Measurements from ENCODE around the gene COL20A1.

Gene COL20A1

DNA sequence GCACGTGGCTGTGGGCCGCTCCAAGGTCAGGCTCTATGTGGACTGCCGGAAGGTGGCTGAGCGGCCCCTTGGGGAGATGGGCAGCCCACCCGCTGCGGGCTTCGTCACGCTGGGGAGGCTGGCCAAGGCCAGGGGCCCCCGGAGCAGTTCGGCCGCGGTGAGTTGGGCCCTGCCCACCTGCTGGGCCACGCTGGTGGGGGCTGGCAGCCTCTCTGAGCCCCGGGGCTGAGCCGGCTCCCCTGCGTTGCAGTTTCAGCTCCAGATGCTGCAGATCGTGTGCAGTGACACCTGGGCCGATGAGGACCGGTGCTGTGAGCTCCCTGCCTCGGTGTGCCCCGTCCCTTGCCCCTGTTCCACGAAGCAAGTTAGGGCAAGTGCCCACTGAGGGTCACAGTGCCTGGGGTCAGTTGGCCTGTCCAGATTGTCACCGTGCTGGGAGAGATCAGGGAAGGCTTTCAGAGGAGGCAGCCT lies 27.1 kb downstream of the COL20A1 start:
- H3K36me3 Mint-ChIP-seq (ENCODE audit: low read depth) = no peaks in the 10 kb centered on the region
- no peaks in the 10 kb centered on the region for H3K4me1 Mint-ChIP-seq (ENCODE audit: low read depth)
- no peaks in the 10 kb centered on the region for H3K9me3 Mint-ChIP-seq
- no peak overlapping the region for H3K27ac Mint-ChIP-seq
- H3K4me3 Mint-ChIP-seq = no peak overlapping the region
- H3K27me3 Mint-ChIP-seq (ENCODE audit: low read depth) = no peaks in the 10 kb centered on the region

DNA sequence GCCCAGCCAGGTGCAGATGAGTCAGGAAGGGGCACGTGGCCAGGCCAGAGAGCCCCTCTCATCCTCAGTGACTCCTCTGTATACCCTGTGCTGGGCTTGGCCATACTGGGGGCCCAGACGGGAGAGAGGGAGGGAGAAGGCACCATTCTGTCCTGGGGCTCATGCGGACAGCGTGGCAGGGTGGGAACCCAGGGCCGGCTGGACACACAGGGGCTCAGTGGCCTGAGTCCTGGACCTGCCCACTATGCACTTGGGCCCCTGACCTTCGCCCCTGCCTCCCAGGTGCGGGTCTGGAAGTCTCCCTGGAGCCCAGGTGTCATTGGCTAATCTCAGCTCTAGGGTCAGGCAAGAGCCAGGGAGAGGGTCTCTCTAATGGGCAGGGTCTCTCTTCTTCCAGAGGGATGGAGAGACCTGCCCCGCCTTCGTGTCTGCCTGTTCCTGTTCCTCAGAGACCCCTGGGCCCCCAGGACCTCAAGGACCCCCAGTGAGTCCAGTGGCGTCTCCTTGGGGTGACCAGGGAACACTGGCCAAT lies 27.7 kb downstream of the COL20A1 start:
- H3K27ac Mint-ChIP-seq = no peak overlapping the region
- H3K4me3 Mint-ChIP-seq = no peak overlapping the region
- no peaks in the 10 kb centered on the region for H3K36me3 Mint-ChIP-seq (ENCODE audit: low read depth)
- no peaks in the 10 kb centered on the region for H3K4me1 Mint-ChIP-seq (ENCODE audit: low read depth)
- no peaks in the 10 kb centered on the region for H3K27me3 Mint-ChIP-seq (ENCODE audit: low read depth)
- H3K9me3 Mint-ChIP-seq = no peaks in the 10 kb centered on the region

GRCh38 chr20:63321148-63321831 lies 28.3 kb downstream of the COL20A1 start:
- Mint-ChIP-seq H3K36me3 (ENCODE audit: low read depth) (no peaks in the 10 kb centered on the region), H3K9me3 (no peaks in the 10 kb centered on the region), H3K4me1 (ENCODE audit: low read depth) (no peaks in the 10 kb centered on the region), H3K4me3 (no peak overlapping the region), H3K27me3 (ENCODE audit: low read depth) (no peaks in the 10 kb centered on the region), H3K27ac (no peak overlapping the region)

- Mint-ChIP-seq H3K4me3 (no peak overlapping the region), H3K4me1 (ENCODE audit: low read depth) (peaks cover 3% of the 10 kb centered on the region)
These were observed 29.4 kb downstream of the COL20A1 start for GRCh38 chr20:63322146-63322932.

DNA sequence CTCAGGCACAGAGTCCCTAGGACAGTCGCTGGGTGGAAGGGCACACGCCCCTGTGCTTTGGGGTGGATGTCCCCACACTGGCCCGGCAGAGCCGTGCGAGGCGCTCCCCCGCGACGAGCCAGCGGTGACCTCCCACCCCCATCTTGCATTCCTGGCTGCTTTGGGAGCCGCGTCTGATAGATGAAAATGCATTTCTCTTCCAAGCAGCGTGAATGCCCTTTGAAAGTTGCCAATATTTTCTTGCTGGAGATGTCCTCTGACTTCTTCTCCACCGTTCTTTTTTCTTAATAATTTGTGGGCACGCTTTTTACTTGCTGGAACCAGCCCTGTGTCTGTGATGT lies 29.9 kb downstream of the COL20A1 start:
- Mint-ChIP-seq H3K4me1 (ENCODE audit: low read depth) (peaks cover 3% of the 10 kb centered on the region), H3K27me3 (ENCODE audit: low read depth) (no peaks in the 10 kb centered on the region), H3K36me3 (ENCODE audit: low read depth) (no peaks in the 10 kb centered on the region), H3K9me3 (no peaks in the 10 kb centered on the region), H3K4me3 (no peak overlapping the region), H3K27ac (peak overlapping the region; percentile 26)

More at GRCh38 chr20:63322146-63322932, 29.4 kb downstream of the COL20A1 start:
- Mint-ChIP-seq H3K36me3 (ENCODE audit: low read depth) (no peaks in the 10 kb centered on the region), H3K27me3 (ENCODE audit: low read depth) (no peaks in the 10 kb centered on the region), H3K9me3 (no peaks in the 10 kb centered on the region), H3K27ac (no peak overlapping the region)

GRCh38 chr20:63323357-63323981 lies 30.5 kb downstream of the COL20A1 start:
- H3K36me3 Mint-ChIP-seq (ENCODE audit: low read depth) = no peaks in the 10 kb centered on the region
- H3K27ac Mint-ChIP-seq = no peak overlapping the region
- H3K4me1 Mint-ChIP-seq (ENCODE audit: low read depth) = peaks cover 3% of the 10 kb centered on the region
- no peak overlapping the region for H3K4me3 Mint-ChIP-seq
- no peaks in the 10 kb centered on the region for H3K9me3 Mint-ChIP-seq
- no peaks in the 10 kb centered on the region for H3K27me3 Mint-ChIP-seq (ENCODE audit: low read depth)

DNA sequence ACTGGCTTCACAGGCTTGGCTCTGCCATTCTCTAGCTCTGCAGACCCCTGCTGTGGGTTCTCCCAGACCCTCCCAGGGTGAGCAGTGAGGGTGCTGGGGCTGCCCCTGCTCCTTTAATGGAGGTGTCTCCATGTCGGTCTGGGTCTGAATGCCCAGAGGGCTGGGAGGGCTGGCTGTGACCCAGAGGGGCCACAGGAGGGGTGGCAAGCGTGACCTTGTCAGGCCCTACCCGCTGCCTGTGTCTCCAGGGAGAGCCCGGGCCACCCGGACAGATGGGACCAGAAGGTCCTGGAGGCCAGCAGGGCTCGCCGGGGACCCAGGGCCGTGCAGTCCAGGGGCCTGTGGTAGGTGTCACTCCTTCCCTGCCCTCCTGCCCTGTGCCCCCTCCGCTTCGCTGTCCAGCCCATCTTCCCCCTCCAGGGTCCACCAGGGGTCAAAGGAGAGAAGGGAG lies 32.1 kb downstream of the COL20A1 start:
- H3K27me3 Mint-ChIP-seq (ENCODE audit: low read depth) = no peaks in the 10 kb centered on the region

DNA sequence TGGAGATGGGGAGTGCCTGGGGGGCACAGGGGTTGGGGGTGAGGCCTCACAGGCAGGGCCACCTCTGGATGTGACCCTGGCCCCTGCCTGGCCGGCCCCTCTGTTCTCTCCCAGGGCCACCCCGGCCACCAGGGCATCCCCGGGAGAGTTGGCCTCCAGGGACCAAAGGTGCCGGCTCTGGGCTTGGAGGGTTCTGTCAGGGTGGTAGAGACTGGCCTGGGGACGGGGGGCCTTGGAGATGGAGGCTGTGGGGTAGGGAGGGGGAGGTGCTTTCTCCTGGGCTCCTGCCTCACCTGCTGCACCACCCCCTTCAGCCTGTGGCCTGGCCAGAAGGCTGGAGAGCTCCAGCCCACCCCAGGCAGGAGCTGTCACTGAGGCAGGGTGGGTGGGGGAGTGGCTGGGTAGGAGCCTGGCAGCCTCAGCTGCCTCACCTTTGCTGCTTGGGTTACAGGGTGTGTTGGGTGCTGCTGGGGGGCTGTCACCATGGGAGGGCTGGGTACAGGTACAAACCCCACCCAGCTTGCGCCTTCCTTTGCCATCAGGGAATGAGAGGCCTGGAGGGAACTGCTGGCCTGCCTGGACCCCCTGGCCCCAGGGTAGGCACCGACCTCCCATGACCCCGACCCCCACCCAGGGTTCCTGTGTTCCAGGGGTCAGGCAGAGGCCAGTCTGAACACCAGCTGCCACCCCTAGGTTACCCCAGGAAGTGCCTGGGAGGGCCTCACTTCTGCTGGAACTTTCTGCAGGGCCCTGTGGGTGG lies 32.7 kb downstream of the COL20A1 start:
- no peaks in the 10 kb centered on the region for H3K36me3 Mint-ChIP-seq (ENCODE audit: low read depth)
- no peaks in the 10 kb centered on the region for H3K9me3 Mint-ChIP-seq
- peaks cover 3% of the 10 kb centered on the region for H3K4me1 Mint-ChIP-seq (ENCODE audit: low read depth)
- no peak overlapping the region for H3K4me3 Mint-ChIP-seq
- H3K27ac Mint-ChIP-seq = no peak overlapping the region
- no peaks in the 10 kb centered on the region for H3K27me3 Mint-ChIP-seq (ENCODE audit: low read depth)

More for the DNA sequence above, 32.1 kb downstream of the COL20A1 start:
- peaks cover 3% of the 10 kb centered on the region for H3K4me1 Mint-ChIP-seq (ENCODE audit: low read depth)
- H3K4me3 Mint-ChIP-seq = no peak overlapping the region
- H3K36me3 Mint-ChIP-seq (ENCODE audit: low read depth) = no peaks in the 10 kb centered on the region
- no peak overlapping the region for H3K27ac Mint-ChIP-seq
- no peaks in the 10 kb centered on the region for H3K9me3 Mint-ChIP-seq

- H3K27me3 Mint-ChIP-seq (ENCODE audit: low read depth) = no peaks in the 10 kb centered on the region
- no peak overlapping the region for H3K4me3 Mint-ChIP-seq
- peak overlapping the region; percentile 81 for H3K27ac Mint-ChIP-seq
These were observed 33.6 kb downstream of the COL20A1 start for GRCh38 chr20:63326314-63327230.

GRCh38 chr20:63327231-63327745 lies 34.3 kb downstream of the COL20A1 start:
- Mint-ChIP-seq H3K4me1 (ENCODE audit: low read depth) (peaks cover 3% of the 10 kb centered on the region), H3K27me3 (ENCODE audit: low read depth) (no peaks in the 10 kb centered on the region), H3K36me3 (ENCODE audit: low read depth) (no peaks in the 10 kb centered on the region), H3K27ac (peak overlapping the region; percentile 81), H3K4me3 (no peak overlapping the region), H3K9me3 (peaks cover 10% of the 10 kb centered on the region)

More at GRCh38 chr20:63326314-63327230, 33.6 kb downstream of the COL20A1 start:
- H3K4me1 Mint-ChIP-seq (ENCODE audit: low read depth) = peaks cover 3% of the 10 kb centered on the region
- peaks cover 3% of the 10 kb centered on the region for H3K9me3 Mint-ChIP-seq
- H3K36me3 Mint-ChIP-seq (ENCODE audit: low read depth) = no peaks in the 10 kb centered on the region

- Mint-ChIP-seq H3K27ac (peak overlapping the region; percentile 26), H3K36me3 (ENCODE audit: low read depth) (no peaks in the 10 kb centered on the region), H3K27me3 (ENCODE audit: low read depth) (no peaks in the 10 kb centered on the region), H3K9me3 (peaks cover 10% of the 10 kb centered on the region), H3K4me3 (no peak overlapping the region), H3K4me1 (ENCODE audit: low read depth) (peaks cover 3% of the 10 kb centered on the region)
These were observed 35.2 kb downstream of the COL20A1 start for GRCh38 chr20:63328026-63328700.

DNA sequence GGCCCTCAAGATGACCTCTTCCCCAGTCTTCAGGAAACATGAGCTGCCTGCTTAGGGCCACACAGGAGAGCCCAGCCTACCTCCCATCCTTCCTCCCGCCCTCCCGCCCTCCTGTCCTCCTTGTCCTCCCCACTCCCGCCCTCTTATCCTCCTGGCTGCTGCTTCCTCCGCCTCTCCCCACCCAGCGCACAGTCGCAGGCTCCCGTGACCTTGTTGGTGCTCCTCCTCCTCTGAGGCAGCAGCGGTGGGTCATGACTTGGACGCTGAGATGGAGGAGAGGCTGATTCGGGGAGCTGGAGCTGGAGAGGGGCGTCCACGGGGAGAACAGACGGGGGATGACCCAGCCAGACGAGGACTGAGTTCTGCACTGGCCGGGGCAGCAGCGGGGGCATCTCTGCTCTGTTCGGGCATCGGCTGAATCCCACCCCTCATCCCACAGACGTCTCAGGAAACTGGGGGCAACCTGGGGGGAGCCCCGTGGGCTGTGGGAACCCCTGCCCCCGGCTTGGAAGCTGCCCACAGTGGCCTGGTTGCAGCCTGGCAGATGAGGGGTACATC lies 35.8 kb downstream of the COL20A1 start:
- peaks cover 3% of the 10 kb centered on the region for H3K4me1 Mint-ChIP-seq (ENCODE audit: low read depth)
- peaks cover 10% of the 10 kb centered on the region for H3K9me3 Mint-ChIP-seq
- H3K27ac Mint-ChIP-seq = no peak overlapping the region
- H3K27me3 Mint-ChIP-seq (ENCODE audit: low read depth) = no peaks in the 10 kb centered on the region
- no peaks in the 10 kb centered on the region for H3K36me3 Mint-ChIP-seq (ENCODE audit: low read depth)
- no peak overlapping the region for H3K4me3 Mint-ChIP-seq

All from T-helper 1 cell treated with Interleukin-12 subunit alpha and Interleukin-12 subunit beta and Interleukin-4 antibody, amounts not matched to agents 30 μg/mL and 1 μg/mL, for 36 hours (primary cell).